ENCODE results near the gene GSX1. TPM values are rescaled to one million over a fixed set of nuclear protein-coding genes. Genes with fewer than 3 reads are reported as not detected.
A peak's percentile ranks its signal among the peaks of the same experiment; 100 is the strongest.

GSX1 gene
- total RNA-seq, 1 donor: not detected

- no peak for TF ChIP-seq CTCF (IDR thresholded peaks at IDR 0.05; ENCODE audit: insufficient read depth, low read depth, low read length)
- H3K4me3 ChIP-seq (ENCODE audit: low read depth, low read length): no peak overlapping the region
- no peak for DNase-seq (ENCODE audit: low read depth)
These were observed 2.0 kb downstream of the GSX1 start for GRCh38 chr13:27794368-27794691.

GRCh38 chr13:27794921-27795717 lies 2.8 kb downstream of the GSX1 start:
- DNase-seq (ENCODE audit: low read depth): no peak
- no peak overlapping the region for H3K4me3 ChIP-seq (ENCODE audit: low read depth, low read length)
- TF ChIP-seq CTCF (IDR thresholded peaks at IDR 0.05; ENCODE audit: insufficient read depth, low read depth, low read length): no peak

GRCh38 chr13:27795718-27796019 lies 3.4 kb downstream of the GSX1 start:
- no peak overlapping the region for H3K4me3 ChIP-seq (ENCODE audit: low read depth, low read length)
- no peak for DNase-seq (ENCODE audit: low read depth)
- no peak for TF ChIP-seq CTCF (IDR thresholded peaks at IDR 0.05; ENCODE audit: insufficient read depth, low read depth, low read length)

GRCh38 chr13:27796544-27797227 lies 4.4 kb downstream of the GSX1 start:
- no peak for TF ChIP-seq CTCF (IDR thresholded peaks at IDR 0.05; ENCODE audit: insufficient read depth, low read depth, low read length)
- no peak overlapping the region for H3K4me3 ChIP-seq (ENCODE audit: low read depth, low read length)
- DNase-seq (ENCODE audit: low read depth): no peak

GRCh38 chr13:27797228-27797624 lies 4.9 kb downstream of the GSX1 start:
- no peak overlapping the region for H3K4me3 ChIP-seq (ENCODE audit: low read depth, low read length)
- peak; percentile 27 for TF ChIP-seq CTCF (IDR thresholded peaks at IDR 0.05; ENCODE audit: insufficient read depth, low read depth, low read length)
- DNase-seq (ENCODE audit: low read depth): peak; percentile 12

- no peak overlapping the region for H3K4me3 ChIP-seq (ENCODE audit: low read depth, low read length)
- no peak for TF ChIP-seq CTCF (IDR thresholded peaks at IDR 0.05; ENCODE audit: insufficient read depth, low read depth, low read length)
- no peak for DNase-seq (ENCODE audit: low read depth)
These were observed 14.6 kb downstream of the GSX1 start for GRCh38 chr13:27806744-27807387.
